Endothelial cell of umbilical vein (primary cell): ENCODE data around the gene SCAPER. TPM values are rescaled to one million over a fixed set of nuclear protein-coding genes. Genes with fewer than 3 reads are reported as not detected.

ENCODE experiments used
- BruUV-seq: library from RNA; stranded (reverse); fragments of 400-500 nt; replicated peaks from 2 replicates; lab custom pipeline; 2021; lab: Mats Ljungman, UMichigan
- CTCF ChIA-PET: fragments of 300-600, 350-600 bp; sonication (Branson Sonifier 250); formaldehyde crosslinking; loops from one replicate; lab custom pipeline; 2021; ENCODE audit warnings: antibody characterized with exemption, inconsistent platforms; lab: Charles Lee
- POLR2A ChIA-PET: fragments of 300-600, 350-600 bp; sonication (Branson Sonifier 250); formaldehyde crosslinking; loops from one replicate; lab custom pipeline; 2021; ENCODE audit warnings: antibody characterized with exemption, inconsistent platforms; lab: Charles Lee
- DNase-seq: peaks from one replicate; pipeline ENCODE4 v3.0.0-alpha.2; 2011; ENCODE audit warnings: low read depth, low spot score
- FAIRE-seq: peaks from 2 replicates; lab custom pipeline; 2011; peaks lifted over from hg19 to GRCh38; lab: Jason Lieb, UNC
- H2AFZ ChIP-seq: 2 replicates; pipeline ENCODE4 v1.6.0; 2012; ENCODE audit warnings: low read depth, low read length, control low read depth, inconsistent platforms
- H3K27ac ChIP-seq: 2 replicates; pipeline ENCODE4 v1.5.1; 2011; ENCODE audit warnings: low read depth, mild to moderate bottlenecking, control low read depth, low read length, moderate library complexity; ENCODE audit not compliant: insufficient read depth
- H3K27me3 ChIP-seq, 2 experiments: 2 replicates each; pipeline versions ENCODE4 v1.6.0 to v1.6.1; 2011; ENCODE audit warnings: low read length in 2 of 2, mixed read lengths in 1 of 2; ENCODE audit not compliant: control insufficient read depth in 2 of 2, insufficient read depth in 2 of 2
- H3K36me3 ChIP-seq, 2 experiments: 2 replicates in 1 of 2; 3 replicates in 1 of 2; pipeline ENCODE4 v1.5.1; 2011; ENCODE audit warnings: low read length in 2 of 2, mild to moderate bottlenecking in 1 of 2, moderate library complexity in 1 of 2; ENCODE audit not compliant: control insufficient read depth in 2 of 2, insufficient read depth in 2 of 2; ENCODE audit errors: extremely low read depth in 1 of 2
- H3K4me1 ChIP-seq: 3 replicates; pipeline ENCODE4 v1.5.1; 2011; ENCODE audit warnings: mild to moderate bottlenecking, low read length; ENCODE audit not compliant: control insufficient read depth, insufficient read depth; ENCODE audit errors: extremely low read depth
- H3K4me2 ChIP-seq: 2 replicates; pipeline ENCODE4 v1.6.1; 2011; ENCODE audit warnings: low read length, control low read depth, mixed read lengths; ENCODE audit not compliant: insufficient read depth
- H3K4me3 ChIP-seq, 3 experiments: fragments of 200-600 bp in 1 of 3; sonication (generic), shearing (Covaris generic) in 1 of 3; replicated peaks in 1 of 3; 2 replicates each; pipeline ENCODE4 v1.5.1; 2011 to 2016; ENCODE audit warnings: control low read depth in 3 of 3, low read length in 3 of 3, mild to moderate bottlenecking in 2 of 3, inconsistent platforms in 1 of 3, low read depth in 1 of 3, moderate library complexity in 1 of 3; ENCODE audit not compliant: insufficient read depth in 1 of 3
- H3K79me2 ChIP-seq: 2 replicates; pipeline ENCODE4 v1.6.0; 2012; ENCODE audit warnings: low read length, inconsistent platforms; ENCODE audit not compliant: control insufficient read depth, insufficient read depth
- H3K9ac ChIP-seq: replicated peaks from 2 replicates; pipeline ENCODE3; 2011; ENCODE audit warnings: low read length, control low read depth; ENCODE audit not compliant: insufficient read depth; ENCODE audit errors: extremely low read depth
- H3K9me1 ChIP-seq: replicated peaks from 3 replicates; pipeline ENCODE4 v1.6.0; 2011; ENCODE audit warnings: mild to moderate bottlenecking, low read length; ENCODE audit not compliant: control insufficient read depth, insufficient read depth; ENCODE audit errors: extremely low read depth
- H3K9me3 ChIP-seq: replicated peaks from 2 replicates; pipeline ENCODE4 v1.5.1; 2012; ENCODE audit warnings: low read length, inconsistent platforms; ENCODE audit not compliant: control insufficient read depth, insufficient read depth
- H4K20me1 ChIP-seq: replicated peaks from 2 replicates; pipeline ENCODE3; 2011; ENCODE audit warnings: mild to moderate bottlenecking, low read length; ENCODE audit not compliant: control insufficient read depth, insufficient read depth; ENCODE audit errors: extremely low read depth
- FOS ChIP-seq: IDR thresholded peaks from 2 replicates; pipeline ENCODE4 v1.6.1; 2011; ENCODE audit warnings: mild to moderate bottlenecking, low read length, moderate library complexity, borderline replicate concordance; ENCODE audit not compliant: insufficient read depth
- GATA2 ChIP-seq: IDR thresholded peaks from 2 replicates; pipeline ENCODE4 v1.7.0; 2011; ENCODE audit warnings: low read depth, mild to moderate bottlenecking, moderate library complexity, mixed read lengths, low read length; ENCODE audit not compliant: insufficient read length, insufficient read depth
- JUN ChIP-seq: IDR thresholded peaks from 2 replicates; pipeline ENCODE4 v1.6.1; 2011; ENCODE audit warnings: borderline replicate concordance, low read depth; ENCODE audit not compliant: insufficient read length, insufficient read depth
- MAX ChIP-seq: IDR thresholded peaks from 2 replicates; pipeline ENCODE4 v1.6.1; 2011; ENCODE audit not compliant: insufficient read depth, insufficient read length
- MYC ChIP-seq: IDR thresholded peaks from one replicate; pipeline ENCODE4 v1.6.1; 2011; ENCODE audit warnings: mild to moderate bottlenecking, low read depth, low read length
- POLR2A ChIP-seq: IDR thresholded peaks from 2 replicates; pipeline ENCODE4 v1.6.1; 2012; ENCODE audit warnings: low read depth, mild to moderate bottlenecking, control low read depth, low read length
- POLR2AphosphoS5 ChIP-seq: IDR thresholded peaks from 2 replicates; pipeline ENCODE4 v1.6.1; 2012; ENCODE audit warnings: low read depth, mild to moderate bottlenecking, control low read depth, low read length, moderate library complexity; ENCODE audit not compliant: insufficient read depth
- dilution Hi-C: fragments of 300-500 bp; cut with MboI; formaldehyde crosslinking; loops from one replicate; pipeline ENCODE4 v1.15.0; 2019; ENCODE audit warnings: low sequenced_read_pairs; ENCODE audit not compliant: extremely low pct_ligation_motif_present
- intact Hi-C: fragments of 100-400 bp; cut with micrococcal nuclease; formaldehyde crosslinking; loops from one replicate; pipeline ENCODE4 v1.10.0; 2022
- polyA plus RNA-seq, 4 experiments: library from polyadenylated mRNA; depleted of rRNA in 3 of 4; stranded (reverse) in 3 of 4; unstranded in 1 of 4; fragments of >200 nt; gene quantifications; 2 replicates each; pipeline versions ENCODE4 v1.2.1 to v1.2.3, GENCODE V29; 2011 to 2012; ENCODE audit warnings: missing spikeins in 1 of 4
- total RNA-seq: library from RNA; stranded (reverse); gene quantifications from 2 replicates; pipeline ENCODE4 v1.2.3, GENCODE V29; 2021
- TF ChIP-seq, protein P1 (sequence below), 2 donors: IDR thresholded peaks; 1 replicate in 1 of 2; 2 replicates in 1 of 2; pipeline ENCODE4 v1.5.1; 2011; ENCODE audit warnings: low read length in 2 of 2, mild to moderate bottlenecking in 2 of 2, moderate library complexity in 2 of 2, control low read depth in 1 of 2, inconsistent platforms in 1 of 2, low read depth in 1 of 2; ENCODE audit not compliant: insufficient read depth in 1 of 2; ENCODE audit errors: extremely low read depth in 1 of 2

Gene SCAPER
- total and polyA plus RNA-seq, 2 donors (not counting 3 experiments of a cell fraction or from before 2014, with no cell fraction given): 2.7 to 12.7 TPM

- Histone ChIP-seq H3K79me2 (no peaks in the 10 kb centered on the region), H3K4me3 (no peak overlapping the region), H4K20me1 (no peaks in the 10 kb centered on the region), H3K4me2 (no peak overlapping the region), H3K4me1 (no peaks in the 10 kb centered on the region), H3K9me1 (no peaks in the 10 kb centered on the region), H2AFZ (no peak overlapping the region), H3K9ac (no peak overlapping the region), H3K36me3 (no peaks in the 10 kb centered on the region), H3K27me3 (no peaks in the 10 kb centered on the region), H3K27ac (no peak overlapping the region), H3K9me3 (no peaks in the 10 kb centered on the region)
- no TSS peak for BruUV-seq
- FAIRE-seq (no peak), DNase-seq (no peak)
- ChIA-PET POLR2A (no interaction called here), CTCF (interaction anchor here (0.9 to 2.0 kb wide), 2 partner anchors 12 to 64 kb away, joined by 3 to 5 read pairs; no protein-coding TSS in a partner anchor)
- intact Hi-C loops (no loop called here), dilution Hi-C loops (no loop called here)
- TF ChIP-seq JUN (no peak), GATA2 (no peak), MYC (no peak), POLR2A (no peak), POLR2AphosphoS5 (no peak)
- TF ChIP-seq, protein P1, sequence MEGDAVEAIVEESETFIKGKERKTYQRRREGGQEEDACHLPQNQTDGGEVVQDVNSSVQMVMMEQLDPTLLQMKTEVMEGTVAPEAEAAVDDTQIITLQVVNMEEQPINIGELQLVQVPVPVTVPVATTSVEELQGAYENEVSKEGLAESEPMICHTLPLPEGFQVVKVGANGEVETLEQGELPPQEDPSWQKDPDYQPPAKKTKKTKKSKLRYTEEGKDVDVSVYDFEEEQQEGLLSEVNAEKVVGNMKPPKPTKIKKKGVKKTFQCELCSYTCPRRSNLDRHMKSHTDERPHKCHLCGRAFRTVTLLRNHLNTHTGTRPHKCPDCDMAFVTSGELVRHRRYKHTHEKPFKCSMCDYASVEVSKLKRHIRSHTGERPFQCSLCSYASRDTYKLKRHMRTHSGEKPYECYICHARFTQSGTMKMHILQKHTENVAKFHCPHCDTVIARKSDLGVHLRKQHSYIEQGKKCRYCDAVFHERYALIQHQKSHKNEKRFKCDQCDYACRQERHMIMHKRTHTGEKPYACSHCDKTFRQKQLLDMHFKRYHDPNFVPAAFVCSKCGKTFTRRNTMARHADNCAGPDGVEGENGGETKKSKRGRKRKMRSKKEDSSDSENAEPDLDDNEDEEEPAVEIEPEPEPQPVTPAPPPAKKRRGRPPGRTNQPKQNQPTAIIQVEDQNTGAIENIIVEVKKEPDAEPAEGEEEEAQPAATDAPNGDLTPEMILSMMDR (IDR thresholded peaks at IDR 0.05; ENCODE audit: extremely low read depth in 1 of 2, insufficient read depth in 1 of 2, low read depth in 1 of 2, low read length in 2 of 2): no peak
Observed at GRCh38 chr15:76793162-76793561, 112.0 kb downstream of the SCAPER start.

DNA sequence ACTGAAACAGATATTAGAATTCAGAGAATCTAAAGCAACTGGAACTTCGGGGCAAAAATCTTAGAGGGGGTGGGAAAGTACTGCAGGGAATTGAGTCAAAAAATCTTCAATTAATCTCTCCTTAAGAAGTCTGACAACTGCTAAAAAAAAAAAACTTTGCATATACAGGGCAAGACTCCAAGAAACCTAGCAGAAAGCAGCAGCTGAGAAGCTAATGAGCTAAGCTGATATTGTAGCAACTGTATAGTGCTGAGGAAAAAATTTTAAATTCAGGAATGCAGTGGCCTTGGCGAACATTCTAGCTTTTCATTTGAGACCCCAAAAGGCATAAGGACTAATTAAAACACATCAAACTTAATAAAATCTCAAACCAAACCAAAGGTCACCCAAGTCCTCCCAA lies 113.6 kb downstream of the SCAPER start:
- ChIA-PET POLR2A (no interaction called here), CTCF (no interaction called here)
- Histone ChIP-seq H3K79me2 (no peaks in the 10 kb centered on the region), H3K27me3 (no peaks in the 10 kb centered on the region), H3K4me3 (no peak overlapping the region), H4K20me1 (no peaks in the 10 kb centered on the region), H3K4me1 (no peaks in the 10 kb centered on the region), H3K27ac (no peak overlapping the region), H3K36me3 (no peaks in the 10 kb centered on the region), H3K9ac (no peak overlapping the region), H2AFZ (no peak overlapping the region), H3K4me2 (no peak overlapping the region), H3K9me3 (no peaks in the 10 kb centered on the region), H3K9me1 (no peaks in the 10 kb centered on the region)
- dilution Hi-C loops: no loop called here
- TF ChIP-seq FOS (no peak), JUN (no peak), MAX (no peak), GATA2 (no peak), MYC (no peak)
- DNase-seq (no peak), FAIRE-seq (no peak)
- intact Hi-C loops: no loop called here
- no TSS peak for BruUV-seq
